Central memory CD8-positive, alpha-beta T cell (primary cell): ENCODE measurements around the gene CNNM3.
A peak's percentile ranks its signal among the peaks of the same experiment; 100 is the strongest.

Experiments
- ATAC-seq: fragments of 150-1000 bp; cut with Tn5 transposase; replicated peaks from 2 replicates; pipeline ENCODE4 v1.10.0; 2022; ENCODE audit warnings: mild to moderate bottlenecking, moderate FRiP score, moderate number of reproducible peaks; ENCODE audit not compliant: poor library complexity, severe bottlenecking; ENCODE audit errors: extremely low read depth
- DNase-seq, 2 donors: peaks; one replicate each; pipeline ENCODE4 v3.0.0; 2021; ENCODE audit warnings: low spot score in 2 of 2
- H3K27ac Mint-ChIP-seq: one replicate; pipeline ENCODE4 v1.8.0; 2022; ENCODE audit warnings: low read depth, mild to moderate bottlenecking, moderate library complexity, mixed read lengths
- H3K27me3 Mint-ChIP-seq: one replicate; pipeline ENCODE4 v1.8.0; 2022; ENCODE audit warnings: mixed read lengths
- H3K36me3 Mint-ChIP-seq: one replicate; pipeline ENCODE4 v1.8.0; 2022; ENCODE audit warnings: mild to moderate bottlenecking, moderate library complexity, mixed read lengths; ENCODE audit not compliant: insufficient read depth
- H3K4me1 Mint-ChIP-seq: one replicate; pipeline ENCODE4 v1.8.0; 2022; ENCODE audit warnings: mixed read lengths
- H3K4me3 Mint-ChIP-seq: one replicate; pipeline ENCODE4 v1.8.0; 2022; ENCODE audit warnings: mild to moderate bottlenecking, moderate library complexity, mixed read lengths
- H3K9me3 Mint-ChIP-seq: one replicate; pipeline ENCODE4 v1.8.0; 2022; ENCODE audit warnings: mixed read lengths

Gene CNNM3

GRCh38 chr2:96815326-96816126 lies 542 bp upstream of the CNNM3 start:
- Mint-ChIP-seq H3K4me1 (peaks cover 58% of the 10 kb centered on the region), H3K27ac (peak overlapping the region; percentile 82), H3K9me3 (no peaks in the 10 kb centered on the region), H3K4me3 (peak overlapping the region; percentile 83), H3K36me3 (peaks cover 14% of the 10 kb centered on the region), H3K27me3 (no peaks in the 10 kb centered on the region)
- ATAC-seq (peak; percentile 22), DNase-seq (no peak)

GRCh38 chr2:96816836-96817702 lies 1.0 kb downstream of the CNNM3 start:
- Mint-ChIP-seq H3K4me1 (peaks cover 56% of the 10 kb centered on the region), H3K36me3 (peaks cover 14% of the 10 kb centered on the region), H3K4me3 (peak overlapping the region; percentile 83), H3K27ac (peak overlapping the region; percentile 82), H3K9me3 (no peaks in the 10 kb centered on the region), H3K27me3 (no peaks in the 10 kb centered on the region)
- DNase-seq (no peak), ATAC-seq (no peak)

- H3K27me3 Mint-ChIP-seq: no peaks in the 10 kb centered on the region
- peak overlapping the region; percentile 82 for H3K27ac Mint-ChIP-seq
- no peaks in the 10 kb centered on the region for H3K9me3 Mint-ChIP-seq
- H3K4me3 Mint-ChIP-seq: peak overlapping the region; percentile 83
- ATAC-seq: no peak
- DNase-seq: no peak
- peaks cover 15% of the 10 kb centered on the region for H3K36me3 Mint-ChIP-seq
- H3K4me1 Mint-ChIP-seq: peaks cover 48% of the 10 kb centered on the region
These were observed 1.8 kb downstream of the CNNM3 start for GRCh38 chr2:96817882-96818281.

GRCh38 chr2:96819128-96819875 lies 3.2 kb downstream of the CNNM3 start:
- Mint-ChIP-seq H3K9me3 (no peaks in the 10 kb centered on the region), H3K4me1 (peaks cover 44% of the 10 kb centered on the region), H3K4me3 (peak overlapping the region; percentile 83), H3K36me3 (peaks cover 20% of the 10 kb centered on the region), H3K27ac (peak overlapping the region; percentile 91), H3K27me3 (no peaks in the 10 kb centered on the region)
- ATAC-seq: no peak
- DNase-seq: no peak

- peaks cover 22% of the 10 kb centered on the region for H3K36me3 Mint-ChIP-seq
- ATAC-seq (no peak), DNase-seq (no peak)
- peaks cover 44% of the 10 kb centered on the region for H3K4me1 Mint-ChIP-seq
- no peaks in the 10 kb centered on the region for H3K27me3 Mint-ChIP-seq
- H3K27ac Mint-ChIP-seq: peak overlapping the region; percentile 91
- peak overlapping the region; percentile 83 for H3K4me3 Mint-ChIP-seq
- H3K9me3 Mint-ChIP-seq: no peaks in the 10 kb centered on the region
These were observed 3.9 kb downstream of the CNNM3 start for GRCh38 chr2:96819876-96820511.

GRCh38 chr2:96821113-96821675 lies 5.1 kb downstream of the CNNM3 start:
- Mint-ChIP-seq H3K4me1 (peaks cover 44% of the 10 kb centered on the region), H3K36me3 (peaks cover 22% of the 10 kb centered on the region), H3K4me3 (peak overlapping the region; percentile 36), H3K27ac (peak overlapping the region; percentile 91), H3K27me3 (no peaks in the 10 kb centered on the region), H3K9me3 (no peaks in the 10 kb centered on the region)
- DNase-seq (no peak), ATAC-seq (no peak)

- Mint-ChIP-seq H3K4me3 (no peak overlapping the region), H3K27ac (no peak overlapping the region), H3K36me3 (peaks cover 33% of the 10 kb centered on the region), H3K4me1 (peaks cover 37% of the 10 kb centered on the region), H3K27me3 (no peaks in the 10 kb centered on the region), H3K9me3 (no peaks in the 10 kb centered on the region)
- DNase-seq (no peak), ATAC-seq (no peak)
These were observed 6.7 kb downstream of the CNNM3 start for GRCh38 chr2:96822786-96823185.

GRCh38 chr2:96823198-96823597 lies 7.1 kb downstream of the CNNM3 start:
- no peak for ATAC-seq
- H3K4me3 Mint-ChIP-seq: no peak overlapping the region
- DNase-seq: no peak
- H3K27ac Mint-ChIP-seq: no peak overlapping the region
- H3K27me3 Mint-ChIP-seq: no peaks in the 10 kb centered on the region
- H3K4me1 Mint-ChIP-seq: peaks cover 33% of the 10 kb centered on the region
- H3K9me3 Mint-ChIP-seq: no peaks in the 10 kb centered on the region
- H3K36me3 Mint-ChIP-seq: peaks cover 37% of the 10 kb centered on the region

- H3K9me3 Mint-ChIP-seq: no peaks in the 10 kb centered on the region
- no peak for DNase-seq
- no peaks in the 10 kb centered on the region for H3K27me3 Mint-ChIP-seq
- peaks cover 22% of the 10 kb centered on the region for H3K4me1 Mint-ChIP-seq
- no peak overlapping the region for H3K4me3 Mint-ChIP-seq
- ATAC-seq: no peak
- H3K27ac Mint-ChIP-seq: no peak overlapping the region
- H3K36me3 Mint-ChIP-seq: peaks cover 47% of the 10 kb centered on the region
These were observed 8.2 kb downstream of the CNNM3 start for GRCh38 chr2:96824079-96824870.

GRCh38 chr2:96825057-96825456 lies 9.0 kb downstream of the CNNM3 start:
- no peak for DNase-seq
- no peak for ATAC-seq
- Mint-ChIP-seq H3K9me3 (no peaks in the 10 kb centered on the region), H3K4me3 (no peak overlapping the region), H3K4me1 (peaks cover 15% of the 10 kb centered on the region), H3K27me3 (no peaks in the 10 kb centered on the region), H3K27ac (no peak overlapping the region), H3K36me3 (peaks cover 52% of the 10 kb centered on the region)

- Mint-ChIP-seq H3K9me3 (no peaks in the 10 kb centered on the region), H3K27ac (no peak overlapping the region), H3K27me3 (no peaks in the 10 kb centered on the region), H3K36me3 (peaks cover 61% of the 10 kb centered on the region), H3K4me3 (no peak overlapping the region), H3K4me1 (no peaks in the 10 kb centered on the region)
- ATAC-seq (no peak), DNase-seq (no peak)
These were observed 10.6 kb downstream of the CNNM3 start for GRCh38 chr2:96826546-96827278.
